SK-N-SH (cell line): Measurements from ENCODE around the gene PPARD. TPM values are rescaled to one million over a fixed set of nuclear protein-coding genes. Genes with fewer than 3 reads are reported as not detected.
"Not testable (repeated sequence)": the region's sequence is repeated elsewhere in the genome, so short reads cannot be mapped to it uniquely, and the experiment has no call there.

Experiments
- CTCF ChIA-PET: fragments of 300-600, 350-600 bp; formaldehyde crosslinking; extraction: SDS; loops from one replicate; lab custom pipeline; 2021; lab: Yijun Ruan, JAX
- POLR2A ChIA-PET: fragments of 350-600 bp; sonication (Branson Sonifier 250); formaldehyde crosslinking; extraction: SDS; loops from one replicate; lab custom pipeline; 2020; ENCODE audit warnings: antibody characterized with exemption, inconsistent platforms; lab: Yijun Ruan, JAX
- DNase-seq: peaks from one replicate; pipeline ENCODE4 v3.0.0; 2012
- H2AFZ ChIP-seq: fragments of 200-600 bp; sonication (generic); 2 replicates; pipeline ENCODE4 v1.8.1; 2016; ENCODE audit warnings: antibody characterized with exemption, mild to moderate bottlenecking, low read depth
- H3F3A ChIP-seq: fragments of 200-600 bp; sonication (generic); replicated peaks from 2 replicates; pipeline ENCODE3; 2016; ENCODE audit warnings: antibody characterized with exemption, mild to moderate bottlenecking; ENCODE audit not compliant: insufficient read depth
- H3K27ac ChIP-seq, 2 experiments: fragments of 200-500 bp in 1 of 2; fragments of 200-600 bp in 1 of 2; sonication (Bioruptor generic) in 1 of 2; sonication (generic), shearing (Covaris generic) in 1 of 2; 2 replicates each; pipeline versions ENCODE4 v1.5.1 to v1.6.1; 2014 to 2016; ENCODE audit warnings: low read depth in 2 of 2, inconsistent platforms in 1 of 2, low read length in 1 of 2, mild to moderate bottlenecking in 1 of 2, mixed read lengths in 1 of 2
- H3K27me3 ChIP-seq: fragments of 200-600 bp; sonication (generic), shearing (Covaris generic); 2 replicates; pipeline ENCODE4 v1.6.1; 2016; ENCODE audit warnings: mixed run types; ENCODE audit not compliant: insufficient read depth
- H3K36me3 ChIP-seq, 2 experiments: fragments of 200-500 bp in 1 of 2; fragments of 200-600 bp in 1 of 2; sonication (Bioruptor generic) in 1 of 2; sonication (generic) in 1 of 2; replicated peaks in 1 of 2; 2 replicates each; pipeline versions ENCODE3 to v1.5.1; 2014 to 2016; ENCODE audit warnings: low read length in 1 of 2, mild to moderate bottlenecking in 1 of 2; ENCODE audit not compliant: insufficient read depth in 2 of 2, control insufficient read depth in 1 of 2
- H3K4me1 ChIP-seq, 2 experiments: fragments of 200-500 bp in 1 of 2; fragments of 200-600 bp in 1 of 2; sonication (Bioruptor generic) in 1 of 2; sonication (generic), shearing (Covaris generic) in 1 of 2; 2 replicates each; pipeline versions ENCODE4 v1.5.1 to v1.6.1; 2014 to 2016; ENCODE audit warnings: low read depth in 1 of 2, low read length in 1 of 2, mixed run types in 1 of 2; ENCODE audit not compliant: insufficient read depth in 2 of 2, control insufficient read depth in 1 of 2
- H3K4me2 ChIP-seq: fragments of 200-600 bp; sonication (generic), shearing (Covaris generic); 2 replicates; pipeline ENCODE4 v1.6.1; 2017; ENCODE audit warnings: mixed run types
- H3K4me3 ChIP-seq, 2 experiments: fragments of 200-500 bp in 1 of 2; fragments of 200-600 bp in 1 of 2; sonication (Bioruptor generic) in 1 of 2; sonication (generic), shearing (Covaris generic) in 1 of 2; 2 replicates each; pipeline versions ENCODE4 v1.5.1 to v1.8.1; 2014 to 2016; ENCODE audit warnings: low read depth in 2 of 2, inconsistent platforms in 1 of 2, low read length in 1 of 2, mild to moderate bottlenecking in 1 of 2, mixed read lengths in 1 of 2, moderate library complexity in 1 of 2
- H3K79me2 ChIP-seq: fragments of 200-600 bp; sonication (generic); 2 replicates; pipeline ENCODE4 v1.8.1; 2017; ENCODE audit warnings: mild to moderate bottlenecking; ENCODE audit not compliant: insufficient read depth
- H3K9ac ChIP-seq: fragments of 200-600 bp; sonication (generic); 2 replicates; pipeline ENCODE4 v1.6.1; 2017; ENCODE audit warnings: mixed run types
- H3K9me2 ChIP-seq: fragments of 200-600 bp; sonication (generic); 2 replicates; pipeline ENCODE4 v1.6.1; 2017; ENCODE audit warnings: mixed run types
- H3K9me3 ChIP-seq: fragments of 200-600 bp; sonication (generic); 2 replicates; pipeline ENCODE4 v1.6.1; 2017; ENCODE audit warnings: mixed run types, mild to moderate bottlenecking, moderate library complexity
- H4K20me1 ChIP-seq: fragments of 200-600 bp; sonication (generic); 2 replicates; pipeline ENCODE4 v1.6.1; 2017; ENCODE audit warnings: mild to moderate bottlenecking, mixed run types; ENCODE audit not compliant: insufficient read depth
- CHD2 ChIP-seq: fragments of 150-350 bp; IDR thresholded peaks from 2 replicates; pipeline ENCODE4 v1.6.1; 2018; ENCODE audit warnings: low read length; ENCODE audit not compliant: partially characterized antibody
- CTCF ChIP-seq: fragments of 200-600 bp; sonication (generic); IDR thresholded peaks from 2 replicates; pipeline ENCODE4 v1.6.1; 2017; ENCODE audit warnings: antibody characterized with exemption, mild to moderate bottlenecking, moderate library complexity
- EZH2phosphoT487 ChIP-seq: fragments of 200-600 bp; sonication (generic); IDR thresholded peaks from 2 replicates; pipeline ENCODE4 v1.6.1; 2017; ENCODE audit warnings: low read depth, mixed run types, mild to moderate bottlenecking, antibody characterized with exemption, moderate library complexity, borderline replicate concordance
- FOXJ3 ChIP-seq: sonication (generic); formaldehyde crosslinking; IDR thresholded peaks from 2 replicates; pipeline ENCODE4 v1.5.1; 2020; ENCODE audit warnings: mild to moderate bottlenecking, missing genetic modification reagents
- GABPA ChIP-seq: IDR thresholded peaks from 2 replicates; pipeline ENCODE4 v1.4.0; 2012; ENCODE audit warnings: low read depth, mild to moderate bottlenecking
- GATA2 ChIP-seq: sonication (generic); formaldehyde crosslinking; IDR thresholded peaks from 2 replicates; pipeline ENCODE4 v1.5.0; 2020; ENCODE audit warnings: mild to moderate bottlenecking, missing genetic modification reagents
- IRF3 ChIP-seq: fragments of 150-350 bp; IDR thresholded peaks from 2 replicates; pipeline ENCODE4 v1.6.1; 2016; ENCODE audit warnings: mild to moderate bottlenecking, low read depth, low read length
- JUND ChIP-seq: IDR thresholded peaks from 2 replicates; pipeline ENCODE4 v1.4.0; 2012
- MAX ChIP-seq: IDR thresholded peaks from 2 replicates; pipeline ENCODE4 v1.4.0; 2012; ENCODE audit warnings: low read depth
- MEF2A ChIP-seq: IDR thresholded peaks from 2 replicates; pipeline ENCODE4 v1.4.0; 2012; ENCODE audit warnings: low read depth, borderline replicate concordance
- MXI1 ChIP-seq: IDR thresholded peaks from 2 replicates; pipeline ENCODE4 v1.6.1; 2012; ENCODE audit warnings: mild to moderate bottlenecking, low read depth, low read length, improper control_type of control experiment
- NRF1 ChIP-seq: IDR thresholded peaks from 2 replicates; pipeline ENCODE4 v1.6.1; 2012; ENCODE audit warnings: low read depth, mild to moderate bottlenecking, low read length
- POLR2AphosphoS5 ChIP-seq: IDR thresholded peaks from 2 replicates; pipeline ENCODE4 v1.6.1; 2012; ENCODE audit warnings: low read depth, low read length
- RAD21 ChIP-seq: IDR thresholded peaks from 2 replicates; pipeline ENCODE4 v1.6.1; 2012; ENCODE audit warnings: mild to moderate bottlenecking, low read length
- REST ChIP-seq: IDR thresholded peaks from 2 replicates; pipeline ENCODE4 v1.6.1; 2012; ENCODE audit warnings: mild to moderate bottlenecking, low read depth, low read length, moderate library complexity
- RFX5 ChIP-seq: IDR thresholded peaks from 2 replicates; pipeline ENCODE4 v1.6.1; 2012; ENCODE audit warnings: mild to moderate bottlenecking, improper control_type of control experiment, low read length
- TAF1 ChIP-seq: IDR thresholded peaks from 2 replicates; pipeline ENCODE4 v1.6.1; 2012; ENCODE audit warnings: low read depth, mild to moderate bottlenecking, low read length, moderate library complexity, borderline replicate concordance
- TCF12 ChIP-seq: IDR thresholded peaks from 2 replicates; pipeline ENCODE4 v1.4.0; 2012
- TEAD4 ChIP-seq: IDR thresholded peaks from 2 replicates; pipeline ENCODE4 v1.4.0; 2012; ENCODE audit warnings: mild to moderate bottlenecking, borderline replicate concordance; ENCODE audit not compliant: insufficient read depth
- WGBS: methylation state at CpG from one replicate; pipeline ENCODE4 v1.1.6; 2017; ENCODE audit warnings: low lambda C conversion rate; 5-methylcytosine and 5-hydroxymethylcytosine counted together
- polyA plus RNA-seq, 3 experiments: library from polyadenylated mRNA; depleted of rRNA; stranded (reverse); fragments of >200 nt; gene quantifications; 2 replicates each; pipeline ENCODE4 v1.2.3, GENCODE V29; 2012

The PPARD gene
- polyA plus RNA-seq, 1 of the 3 experiments (the other 2 are of a cell fraction): 13.3 TPM

- peaks cover 17 to 30% of the 10 kb centered on the region in 2 experiments; a peak in 3 of 4 replicates for H3K4me1 ChIP-seq
- H3K9ac ChIP-seq, H3K27me3 ChIP-seq, H3K4me3 ChIP-seq, H3K4me2 ChIP-seq, H3K9me3 ChIP-seq, H3K36me3 ChIP-seq, H3K9me2 ChIP-seq, H3K27ac ChIP-seq, H2AFZ ChIP-seq, DNase-seq, H4K20me1 ChIP-seq, POLR2A ChIA-PET: not testable (repeated sequence)
- WGBS: 97% methylated on average over 9 of the region's 9 CpGs
- peaks cover 21% of the 10 kb centered on the region for H3F3A ChIP-seq
- H3K79me2 ChIP-seq: peaks cover 13% of the 10 kb centered on the region
- CTCF ChIA-PET: interaction anchor here (1.2 to 1.7 kb wide), 2 partner anchors 16 to 48 kb away, joined by 3 read pairs; no protein-coding TSS in a partner anchor
Measured at GRCh38 chr6:35389386-35389785, 47.0 kb downstream of the PPARD start.

- ChIA-PET POLR2A (no interaction called here), CTCF (interaction anchor here (0.9 to 1.7 kb wide), 3 partner anchors 10 to 58 kb away, joined by 3 to 4 read pairs (median 3); no protein-coding TSS in a partner anchor)
- Histone ChIP-seq H4K20me1 (no peaks in the 10 kb centered on the region), H3K9me3 (no peaks in the 10 kb centered on the region), H3K27me3 (no peaks in the 10 kb centered on the region), H2AFZ (no peak overlapping the region), H3K9me2 (no peaks in the 10 kb centered on the region), H3K79me2 (peaks cover 26% of the 10 kb centered on the region), H3K27ac (peak overlapping the region; percentile 18 to 89; a peak in 2 of 4 replicates), H3F3A (peaks cover 21% of the 10 kb centered on the region), H3K4me3 (no peak overlapping the region), H3K36me3 (no peaks in the 10 kb centered on the region), H3K9ac (peak overlapping the region; percentile 42; the same call in 1 of the 2 replicates), H3K4me1 (peaks cover 14 to 30% of the 10 kb centered on the region in 2 experiments; a peak in 3 of 4 replicates), H3K4me2 (peak overlapping the region; percentile 49)
- 34% methylated on average over 7 of the region's 7 CpGs for WGBS
- no peak for DNase-seq
- TF ChIP-seq TCF12 (peak; percentile 71), REST (no peak), GABPA (no peak), TAF1 (no peak), MAX (peak; percentile 63; the same call in 1 of the 2 replicates), MEF2A (no peak), RFX5 (no peak), JUND (peak; percentile 70), IRF3 (no peak), GATA2 (CRISPR knock-in tag) (no peak), POLR2AphosphoS5 (peak; percentile 43; the same call in 1 of the 2 replicates), CHD2 (no peak), TEAD4 (peak; percentile 82; the same call in 1 of the 2 replicates), NRF1 (no peak), FOXJ3 (no peak), RAD21 (no peak), MXI1 (no peak), EZH2phosphoT487 (no peak), CTCF (peak; percentile 30; the same call in 1 of the 2 replicates)
Measured at GRCh38 chr6:35391240-35391968, 49.0 kb downstream of the PPARD start.
